Globus pallidus (tissue), 1 donor: Measurements from ENCODE around the gene FGD5.

Experiments used
- DNase-seq: peaks from one replicate; pipeline ENCODE4 v3.0.0-alpha.2; 2015; ENCODE audit warnings: low spot score

The FGD5 gene

GRCh38 chr3:14933820-14934425, 115.2 kb downstream of the FGD5 start:
- no peak for DNase-seq

DNA sequence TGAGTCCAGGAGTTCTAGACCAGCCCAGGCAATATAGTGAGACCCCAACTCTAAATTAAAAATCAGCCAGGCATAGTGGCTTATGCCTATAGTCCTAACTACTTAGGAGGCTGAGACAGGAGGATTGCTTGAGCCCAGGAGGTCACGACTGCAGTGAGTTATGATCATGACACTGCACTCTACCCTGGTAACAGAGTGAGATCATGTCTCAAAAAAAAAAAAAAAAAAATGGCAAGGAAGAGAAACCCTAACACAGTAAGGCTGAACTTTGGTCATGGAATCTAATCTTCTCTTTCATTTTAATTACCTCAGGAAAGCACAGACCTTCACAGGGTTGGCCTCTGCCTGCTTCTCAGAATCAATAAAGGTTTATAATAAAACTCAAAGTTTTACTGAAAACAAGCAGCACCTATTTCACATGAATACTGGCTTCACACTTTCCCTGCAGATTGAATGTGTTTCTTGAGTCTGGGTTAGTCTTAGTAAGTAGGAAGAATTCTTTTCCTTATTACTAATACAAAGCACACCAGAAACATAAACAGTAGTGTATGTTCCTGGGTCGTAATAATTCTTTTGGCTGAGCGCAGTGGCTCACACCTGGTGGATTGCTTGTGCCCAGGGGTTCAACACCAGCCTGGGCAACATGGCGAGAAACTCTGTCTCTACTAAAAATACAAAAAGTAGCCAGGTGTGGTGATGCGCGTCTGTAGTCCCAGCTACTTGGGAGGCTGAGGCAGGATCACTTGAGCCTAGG, 117.0 kb downstream of the FGD5 start:
- no peak for DNase-seq

DNA sequence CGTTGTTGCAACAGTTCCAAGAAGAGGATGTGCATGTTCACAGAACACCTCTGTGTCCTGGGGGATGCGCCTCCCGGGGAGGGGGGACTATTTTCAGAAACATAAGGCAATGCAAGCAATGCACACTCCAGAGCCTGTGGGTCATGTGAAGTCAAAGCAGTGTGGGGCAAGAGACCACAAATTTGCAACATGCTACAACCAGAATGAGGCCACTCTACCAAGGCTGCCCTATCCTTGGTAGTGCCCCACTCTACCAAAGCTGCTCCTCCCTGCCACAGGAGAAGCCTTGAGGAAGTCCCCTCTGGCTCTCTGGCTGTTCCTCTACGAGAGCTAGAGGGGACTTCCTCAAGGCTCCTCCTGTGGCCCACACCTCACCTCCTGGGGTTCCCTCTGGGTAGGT, 120.2 kb downstream of the FGD5 start:
- DNase-seq, result no peak

DNA sequence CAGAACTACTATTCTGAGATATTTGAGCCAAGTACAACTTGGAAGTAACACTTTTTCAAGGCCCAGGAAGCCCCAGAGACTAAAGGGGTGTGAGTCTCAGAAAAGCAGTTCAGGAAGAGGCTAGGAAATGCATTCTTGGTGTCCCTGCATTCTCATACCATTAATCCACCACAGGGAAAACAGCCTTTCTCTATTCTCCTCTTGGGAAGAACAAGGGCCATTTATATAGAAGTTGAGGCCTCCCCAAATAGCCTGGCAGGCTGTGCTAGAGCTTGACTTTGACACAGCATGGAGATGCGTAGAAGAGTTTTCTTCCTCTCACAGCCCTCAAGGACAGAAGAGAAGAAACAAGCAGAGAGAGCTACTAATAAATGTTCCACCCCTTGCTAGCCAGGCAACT, 123.1 kb downstream of the FGD5 start:
- DNase-seq, result peak; percentile 46

- no peak for DNase-seq
These were observed 124.3 kb downstream of the FGD5 start for GRCh38 chr3:14943042-14943441.

DNA sequence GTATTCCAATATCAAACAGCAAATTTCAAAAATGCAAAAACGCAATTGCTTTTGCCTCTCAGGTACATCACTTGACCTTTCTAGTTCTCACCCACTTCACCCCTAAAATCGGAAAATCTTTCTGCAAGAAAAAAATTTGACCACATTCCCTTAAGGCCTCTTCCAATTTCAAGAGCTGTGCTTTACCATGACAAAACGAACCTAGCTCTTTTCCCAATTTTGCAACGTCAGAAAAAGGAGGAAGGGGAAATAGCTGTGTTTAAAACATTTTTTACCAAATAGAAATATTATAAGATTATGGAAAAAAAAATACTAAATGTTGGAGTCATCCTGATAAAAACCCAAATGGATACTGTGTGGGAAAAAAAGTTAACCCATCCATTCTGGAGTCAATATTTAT, 127.5 kb downstream of the FGD5 start:
- DNase-seq, result no peak

DNA sequence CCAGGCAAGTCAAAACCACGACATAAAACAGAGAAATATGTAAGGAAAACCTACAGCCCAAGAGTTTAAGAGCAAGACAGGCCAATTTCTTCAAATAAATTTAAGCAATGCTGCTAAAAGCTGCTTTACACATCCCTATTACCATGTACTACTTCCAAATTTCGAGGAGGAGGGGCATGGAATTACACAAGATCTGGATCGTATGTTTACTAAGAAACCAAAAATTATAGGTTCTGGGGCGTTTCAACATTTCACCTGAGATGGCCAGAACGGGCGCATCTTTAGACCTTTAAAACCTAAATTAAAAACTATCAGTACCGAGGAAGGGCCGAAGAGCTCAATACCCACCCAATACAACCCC, 128.0 kb downstream of the FGD5 start:
- no peak for DNase-seq

DNA sequence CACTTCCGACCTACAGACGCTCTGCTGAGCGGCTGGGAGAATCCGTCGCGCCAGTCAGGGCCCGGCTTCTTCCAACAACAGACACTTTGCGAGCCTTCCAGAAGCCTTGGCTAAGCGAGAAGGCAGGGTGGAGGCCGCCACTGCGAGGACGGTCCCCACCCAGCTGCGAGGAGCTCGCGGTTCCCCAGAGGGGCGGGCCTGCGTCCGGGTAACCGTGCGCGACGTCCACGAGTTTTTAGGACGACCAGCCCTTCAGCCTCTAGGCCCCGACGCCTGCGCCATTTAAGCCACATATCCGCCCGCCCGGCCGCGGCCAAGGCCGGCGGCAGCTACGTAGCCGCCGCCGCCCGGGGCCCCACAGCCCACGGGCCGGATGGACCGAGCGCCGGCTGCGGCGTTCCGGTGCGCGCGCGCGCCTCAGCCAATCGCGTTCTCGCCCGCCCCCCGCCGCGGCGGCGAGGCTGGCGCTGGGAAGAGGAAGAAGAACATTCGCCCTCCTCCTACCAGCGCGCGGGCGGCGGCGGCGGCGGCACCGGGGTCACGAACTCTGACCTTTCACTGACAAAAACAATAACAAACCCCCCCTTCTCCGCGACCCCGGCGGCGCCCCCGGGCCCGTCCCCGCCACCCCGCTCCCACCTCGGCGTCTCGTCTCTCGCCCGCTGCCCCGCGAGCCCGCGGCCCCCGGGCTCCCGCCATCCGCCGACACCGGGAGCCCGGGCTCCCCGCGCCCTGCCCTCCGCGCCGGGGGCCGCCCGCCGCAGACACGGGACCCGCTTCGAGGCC, 128.5 kb downstream of the FGD5 start, which contains the start of gene NR2C2:
NR2C2 (plus strand) TSS at position 484 of the 786 bp plus-strand sequence. CDS start 56,332 bp downstream, outside the sequence.
- DNase-seq, result peak; percentile 85

GRCh38 chr3:14947886-14948608, 129.3 kb downstream of the FGD5 start:
- DNase-seq, result peak; percentile 99

DNA sequence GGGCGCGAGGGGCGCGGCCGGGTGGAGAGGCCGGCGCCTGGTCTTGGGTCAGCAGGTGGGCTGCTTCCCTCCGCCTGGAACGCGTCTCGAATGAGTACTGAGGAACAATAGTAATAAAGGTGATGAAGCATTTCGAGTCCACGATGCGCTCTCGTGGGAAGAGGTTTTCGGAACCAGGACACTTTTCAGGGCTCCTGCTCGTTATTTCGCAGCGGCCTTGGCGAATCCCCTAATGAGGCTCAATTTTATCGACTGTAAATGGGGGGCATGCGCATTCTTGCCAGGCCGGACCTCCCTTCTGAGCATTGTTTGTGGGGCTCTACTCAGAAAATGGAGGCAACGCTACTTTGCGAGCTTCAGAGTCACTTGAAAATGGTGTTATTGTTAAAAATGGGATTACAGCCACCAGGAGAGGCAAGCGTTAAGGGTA, 129.9 kb downstream of the FGD5 start:
- DNase-seq, result no peak

DNA sequence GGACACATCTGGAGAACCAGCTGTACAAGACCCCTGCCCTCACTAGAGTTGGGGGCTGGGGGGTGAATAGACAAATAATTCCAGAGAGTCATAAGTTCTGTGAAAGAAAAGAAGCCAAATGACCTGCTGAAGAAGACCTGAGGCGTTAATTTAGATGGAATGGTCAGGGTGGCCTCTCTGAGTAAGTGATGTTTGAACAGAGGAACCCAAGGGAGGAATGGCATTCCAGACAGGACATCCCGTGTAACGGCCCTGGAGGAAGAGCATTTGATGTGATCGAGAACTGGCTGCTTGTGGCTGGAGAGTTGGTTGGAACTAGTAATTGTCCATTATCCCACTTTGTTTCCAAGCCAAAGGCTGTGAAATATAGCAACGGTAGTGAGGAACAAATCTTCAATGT, 130.4 kb downstream of the FGD5 start:
- no peak for DNase-seq

GRCh38 chr3:14950274-14950673, 131.5 kb downstream of the FGD5 start:
- DNase-seq, result no peak

GRCh38 chr3:14957153-14957552, 138.4 kb downstream of the FGD5 start:
- no peak for DNase-seq

DNA sequence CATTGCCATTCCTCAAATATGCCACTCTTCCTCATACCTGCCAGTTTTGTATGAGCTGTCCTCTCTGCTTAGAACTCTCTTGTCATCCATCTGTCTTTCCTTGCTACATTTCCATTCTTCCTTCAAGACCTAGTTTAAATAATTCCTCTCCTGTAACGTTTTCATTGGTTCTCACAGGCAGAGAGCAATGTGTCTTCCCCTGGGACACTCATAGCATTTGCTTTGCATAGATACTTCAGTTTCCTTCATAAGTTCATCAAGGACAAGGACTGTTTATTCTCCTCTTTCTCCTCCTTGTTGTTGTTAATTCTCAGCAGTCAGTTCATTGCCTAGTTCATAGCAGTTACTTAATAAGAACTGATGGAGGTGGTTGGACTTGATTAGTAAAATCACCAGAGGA, 139.2 kb downstream of the FGD5 start:
- no peak for DNase-seq

DNA sequence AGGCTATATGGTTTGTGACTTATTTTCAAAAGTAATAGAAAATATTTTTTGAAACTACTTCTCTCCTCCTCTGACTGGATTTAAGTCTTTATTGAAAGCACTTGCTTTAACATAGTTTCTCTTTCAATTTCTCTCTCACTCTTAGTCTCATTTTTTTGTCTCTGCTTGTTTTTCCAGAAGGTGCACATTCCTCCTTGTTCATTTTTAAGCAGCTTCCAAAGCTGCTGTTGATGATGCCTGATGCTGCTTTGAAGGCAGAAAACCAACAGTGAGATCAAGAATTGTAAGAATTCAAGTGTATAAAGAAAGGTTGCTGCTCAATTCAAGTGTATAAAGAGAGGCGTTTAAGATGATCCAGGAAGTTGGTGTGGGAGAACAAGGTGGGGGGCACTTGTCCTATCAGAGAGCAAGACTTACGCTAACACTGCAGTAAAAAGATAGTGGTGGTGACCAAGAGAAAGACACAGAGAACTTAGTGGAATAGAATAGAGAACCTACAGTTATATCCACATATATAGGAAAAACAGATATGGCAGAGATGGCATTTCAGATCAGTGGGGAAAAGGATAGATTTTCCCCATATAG, 140.7 kb downstream of the FGD5 start:
- no peak for DNase-seq

DNA sequence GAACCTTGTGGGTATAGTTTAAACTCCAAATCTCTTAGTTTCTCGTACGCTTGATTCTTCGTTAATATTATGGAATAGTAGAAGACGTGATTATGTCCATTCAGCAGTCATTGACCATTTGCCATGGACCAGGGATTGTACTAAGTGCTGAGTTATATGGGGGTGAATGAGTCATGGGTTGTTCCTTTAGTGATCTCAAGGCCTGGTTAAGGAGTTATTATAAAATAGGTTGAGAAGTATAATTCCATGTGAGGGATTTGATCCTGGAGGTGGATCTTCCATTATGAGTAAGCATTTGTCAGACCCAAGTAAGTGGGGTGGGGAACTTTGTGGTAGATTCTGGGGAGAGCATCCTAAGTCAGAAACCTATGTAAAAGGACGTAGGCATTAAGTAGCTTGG, 144.0 kb downstream of the FGD5 start:
- no peak for DNase-seq

DNA sequence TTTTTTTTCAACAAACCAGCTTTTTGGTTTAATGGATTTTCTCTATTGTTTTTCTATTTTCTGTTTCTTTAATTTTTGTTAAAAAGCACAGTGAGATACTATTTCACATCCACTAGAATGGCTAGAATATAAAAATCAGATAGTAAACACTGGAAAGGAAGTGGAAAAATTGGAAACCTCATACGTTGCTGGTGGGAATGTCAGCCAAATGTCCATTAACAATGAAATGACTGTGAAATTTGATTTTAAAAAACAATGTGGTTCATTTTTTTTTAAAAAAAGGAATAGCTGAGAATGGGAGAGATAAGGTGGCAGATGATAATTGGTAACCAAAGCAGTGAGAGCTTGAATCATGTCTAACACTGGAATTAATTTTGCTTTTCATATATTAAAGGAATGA, 148.5 kb downstream of the FGD5 start:
- DNase-seq, result no peak

- no peak for DNase-seq
These were observed 150.9 kb downstream of the FGD5 start for GRCh38 chr3:14969671-14970070.

- DNase-seq, result no peak
These were observed 157.6 kb downstream of the FGD5 start for GRCh38 chr3:14976317-14976716.

DNA sequence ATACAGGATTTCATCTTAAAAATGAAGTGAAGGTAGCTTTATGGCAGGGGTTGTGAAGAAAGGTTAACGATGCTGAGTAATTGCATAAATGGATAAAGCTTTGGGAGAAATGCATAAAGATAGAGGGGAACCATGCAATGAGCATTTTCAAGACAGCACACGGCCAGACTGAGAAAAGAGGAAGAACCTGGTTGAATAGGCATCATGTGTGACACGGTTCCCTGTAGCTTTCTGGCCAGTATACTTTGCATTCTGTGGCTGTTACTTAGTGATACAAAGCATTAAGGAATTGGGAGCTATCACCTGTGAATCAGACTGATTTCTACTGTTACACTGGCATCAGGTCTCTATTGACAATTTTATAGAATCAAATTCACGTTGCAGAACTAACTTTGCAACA, 161.9 kb downstream of the FGD5 start:
- DNase-seq, result no peak
